HG03378 (cell line): ENCODE measurements around the gene PAK3.

Source experiments
- ATAC-seq: cut with Tn5 transposase; IDR thresholded peaks from one replicate; pipeline ENCODE4 v1.9.1; 2021; ENCODE audit warnings: mild to moderate bottlenecking, moderate library complexity; ENCODE audit not compliant: unreplicated experiment

The PAK3 gene

DNA sequence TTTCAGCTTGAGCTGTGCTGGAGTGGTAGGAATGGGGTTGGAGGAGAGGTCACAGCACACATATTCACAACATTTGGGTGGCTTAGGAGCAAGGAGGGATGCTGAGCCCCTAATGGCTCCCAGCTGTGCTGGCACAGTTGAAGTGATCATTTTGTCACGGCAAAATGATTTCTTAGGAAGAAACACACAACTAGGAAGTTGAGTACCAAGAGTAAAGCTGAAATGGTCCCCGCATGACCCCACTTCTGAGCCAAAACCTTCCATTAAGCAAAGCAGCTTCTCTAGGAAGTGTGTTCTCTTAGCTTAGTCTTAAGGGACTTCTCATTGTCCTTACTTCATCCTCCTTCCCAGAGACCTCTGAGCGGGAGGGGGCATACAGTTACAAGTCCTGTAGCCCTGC lies 161.7 kb downstream of the PAK3 start:
- no peak for ATAC-seq

- ATAC-seq = no peak
Measured at GRCh38 chrX:111259559-111259958, 163.6 kb downstream of the PAK3 start.

GRCh38 chrX:111260451-111260850 lies 164.5 kb downstream of the PAK3 start:
- ATAC-seq = no peak

DNA sequence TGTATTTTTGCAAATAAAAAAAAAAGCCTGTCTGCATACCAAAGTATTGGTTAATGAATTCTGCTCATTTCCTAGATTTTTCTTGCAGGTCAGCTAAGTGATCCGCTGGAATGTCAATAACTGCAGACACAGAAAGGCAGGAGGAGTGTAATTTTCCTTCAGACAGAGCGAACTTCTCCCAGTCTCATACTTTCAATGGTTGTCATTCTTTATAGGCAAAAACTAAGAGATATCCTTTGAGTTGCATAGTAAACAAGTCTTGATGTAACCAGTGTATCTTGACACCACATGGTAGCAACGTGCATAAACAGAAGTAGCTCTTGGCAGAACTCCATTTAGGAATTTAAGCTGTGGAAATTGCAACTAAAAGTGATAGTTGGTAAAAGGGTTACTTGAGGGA lies 166.1 kb downstream of the PAK3 start:
- no peak for ATAC-seq

GRCh38 chrX:111264385-111264784 lies 168.4 kb downstream of the PAK3 start:
- ATAC-seq = no peak

DNA sequence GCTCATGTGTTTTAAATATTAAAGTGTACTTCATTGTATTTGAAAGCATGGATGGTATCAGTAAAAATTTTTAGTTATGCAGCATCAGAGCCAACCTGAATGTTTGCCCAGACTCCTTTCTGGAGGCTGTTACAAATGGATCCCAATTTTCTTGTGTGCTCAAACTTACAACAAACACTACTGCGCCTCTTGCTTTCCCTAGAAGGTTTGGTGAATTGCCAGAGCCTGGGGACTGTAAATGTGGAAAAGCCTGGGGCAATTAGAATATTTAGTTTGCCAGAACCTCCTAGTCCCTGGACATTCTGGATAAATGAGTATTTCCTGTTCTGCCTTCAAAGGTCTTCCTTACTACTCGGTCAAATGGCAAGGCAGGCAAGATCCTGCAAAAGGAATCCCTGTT lies 169.5 kb downstream of the PAK3 start:
- ATAC-seq = no peak

GRCh38 chrX:111268506-111268905 lies 172.5 kb downstream of the PAK3 start:
- no peak for ATAC-seq

GRCh38 chrX:111270339-111270738 lies 174.3 kb downstream of the PAK3 start, which contains the start of gene CAPN6:
Gene CAPN6, minus strand, starts transcription at chrX:111270483. Its CDS starts 6,547 bp downstream, at chrX:111263936.
- ATAC-seq = no peak
